HG02981 (cell line): ENCODE data around the gene HDAC9.

Experiments
- ATAC-seq: cut with Tn5 transposase; IDR thresholded peaks from one replicate; pipeline ENCODE4 v1.9.1; 2021; ENCODE audit warnings: mild to moderate bottlenecking, moderate library complexity; ENCODE audit not compliant: unreplicated experiment

HDAC9 gene

GRCh38 chr7:18828260-18828993 lies 332.9 kb downstream of the HDAC9 start:
- no peak for ATAC-seq

GRCh38 chr7:18828994-18829857 lies 333.7 kb downstream of the HDAC9 start:
- no peak for ATAC-seq

- no peak for ATAC-seq
Observed at GRCh38 chr7:18829858-18830285, 334.3 kb downstream of the HDAC9 start.

GRCh38 chr7:18831419-18831818 lies 335.9 kb downstream of the HDAC9 start:
- ATAC-seq = no peak

- no peak for ATAC-seq
Observed at GRCh38 chr7:18831943-18832342, 336.4 kb downstream of the HDAC9 start.

- ATAC-seq = no peak
Observed at GRCh38 chr7:18834577-18834976, 339.0 kb downstream of the HDAC9 start.

- ATAC-seq = no peak
Observed at GRCh38 chr7:18835001-18835690, 339.6 kb downstream of the HDAC9 start.

- no peak for ATAC-seq
Observed at GRCh38 chr7:18843979-18844378, 348.4 kb downstream of the HDAC9 start.

- no peak for ATAC-seq
Observed at GRCh38 chr7:18844735-18845134, 349.2 kb downstream of the HDAC9 start.

- ATAC-seq = no peak
Observed at GRCh38 chr7:18845700-18846099, 350.2 kb downstream of the HDAC9 start.

GRCh38 chr7:18846765-18847215 lies 351.2 kb downstream of the HDAC9 start:
- no peak for ATAC-seq

GRCh38 chr7:18849130-18849529 lies 353.6 kb downstream of the HDAC9 start:
- no peak for ATAC-seq

- ATAC-seq = no peak
Observed at GRCh38 chr7:18855796-18856195, 360.2 kb downstream of the HDAC9 start.

- no peak for ATAC-seq
Observed at GRCh38 chr7:18858232-18858631, 362.7 kb downstream of the HDAC9 start.

- no peak for ATAC-seq
Observed at GRCh38 chr7:18859318-18859717, 363.8 kb downstream of the HDAC9 start.

- ATAC-seq = no peak
Observed at GRCh38 chr7:18860221-18860620, 364.7 kb downstream of the HDAC9 start.

GRCh38 chr7:18861514-18862118 lies 366.1 kb downstream of the HDAC9 start:
- ATAC-seq = peak; percentile 66

- no peak for ATAC-seq
Observed at GRCh38 chr7:18864967-18865366, 369.4 kb downstream of the HDAC9 start.

GRCh38 chr7:18866359-18867036 lies 370.9 kb downstream of the HDAC9 start:
- ATAC-seq = peak; percentile 78

- ATAC-seq = no peak
Observed at GRCh38 chr7:18872344-18872743, 376.8 kb downstream of the HDAC9 start.
